Activated naive CD8-positive, alpha-beta T cell treated with anti-CD3 and anti-CD28 coated beads for 36 hours (primary cell): ENCODE results near the gene ZNF264. TPM values are rescaled to one million over a fixed set of nuclear protein-coding genes. Genes with fewer than 3 reads are reported as not detected.
"Not testable (repeated sequence)": the region's sequence is repeated elsewhere in the genome, so short reads cannot be mapped to it uniquely, and the experiment has no call there.

Source experiments
- DNase-seq: peaks from one replicate; pipeline ENCODE4 v3.0.0; 2021
- H3K27ac Mint-ChIP-seq: one replicate; pipeline ENCODE4 v1.8.0; 2022; ENCODE audit warnings: mild to moderate bottlenecking, moderate library complexity, mixed read lengths
- H3K27me3 Mint-ChIP-seq: one replicate; pipeline ENCODE4 v1.8.0; 2022; ENCODE audit warnings: mild to moderate bottlenecking, mixed read lengths
- H3K36me3 Mint-ChIP-seq: one replicate; pipeline ENCODE4 v1.8.0; 2021; ENCODE audit warnings: mild to moderate bottlenecking, mixed read lengths
- H3K4me1 Mint-ChIP-seq: one replicate; pipeline ENCODE4 v1.8.0; 2021; ENCODE audit warnings: mixed read lengths
- H3K4me3 Mint-ChIP-seq: one replicate; pipeline ENCODE4 v1.8.0; 2022; ENCODE audit warnings: mild to moderate bottlenecking, moderate library complexity, mixed read lengths
- H3K9me3 Mint-ChIP-seq: one replicate; pipeline ENCODE4 v1.8.0; 2022; ENCODE audit warnings: mixed read lengths
- total RNA-seq, 2 experiments: library from RNA; stranded (reverse); gene quantifications; one replicate each; pipeline ENCODE4 v1.2.3, GENCODE V29; 2021

The ZNF264 gene
- total RNA-seq, 2 experiments from 2014 or later, result 20.0 to 21.7 TPM

DNA sequence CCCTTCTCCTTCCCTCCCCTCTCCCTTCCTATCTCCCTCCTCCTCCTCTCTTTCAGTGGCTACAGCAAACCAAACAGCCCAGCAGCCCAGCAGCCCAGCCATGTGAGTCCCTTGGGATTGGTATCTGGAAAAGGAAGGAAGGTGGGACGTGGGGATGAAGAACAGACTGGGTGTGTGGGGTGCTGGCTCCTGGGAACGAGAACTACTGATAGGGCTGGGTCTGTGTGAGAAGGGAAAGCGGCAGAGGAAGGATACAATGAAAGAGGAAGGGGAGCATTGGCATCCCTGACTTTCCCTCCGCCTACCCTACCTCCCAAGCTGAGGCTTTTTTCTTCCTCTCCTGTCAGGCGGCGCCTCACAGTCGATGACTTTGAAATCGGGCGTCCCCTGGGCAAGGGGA, 40.4 kb downstream of the ZNF264 start:
- peaks cover 1% of the 10 kb centered on the region for H3K9me3 Mint-ChIP-seq
- DNase-seq, result no peak
- no peak overlapping the region for H3K4me3 Mint-ChIP-seq
- no peak overlapping the region for H3K27ac Mint-ChIP-seq
- H3K27me3 Mint-ChIP-seq, result no peaks in the 10 kb centered on the region
- H3K36me3 Mint-ChIP-seq, result no peaks in the 10 kb centered on the region
- H3K4me1 Mint-ChIP-seq, result no peaks in the 10 kb centered on the region

DNA sequence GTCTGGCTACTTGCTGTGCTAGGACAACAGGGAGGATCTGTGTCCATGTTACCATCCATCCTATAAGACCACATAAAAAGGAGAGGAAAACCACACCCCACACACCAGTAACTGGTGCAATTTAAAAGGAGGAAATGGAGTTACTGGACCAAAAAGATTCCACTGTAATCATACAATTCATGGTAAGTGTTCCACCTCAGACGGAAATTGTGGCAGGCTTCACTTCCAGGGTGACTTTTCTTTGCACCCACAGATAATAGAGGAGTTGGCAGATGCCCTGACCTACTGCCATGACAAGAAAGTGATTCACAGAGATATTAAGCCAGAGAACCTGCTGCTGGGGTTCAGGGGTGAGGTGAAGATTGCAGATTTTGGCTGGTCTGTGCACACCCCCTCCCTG, 41.9 kb downstream of the ZNF264 start:
- no peaks in the 10 kb centered on the region for H3K4me1 Mint-ChIP-seq
- H3K27me3 Mint-ChIP-seq, result no peaks in the 10 kb centered on the region
- H3K9me3 Mint-ChIP-seq, result no peaks in the 10 kb centered on the region
- DNase-seq, result no peak
- no peak overlapping the region for H3K27ac Mint-ChIP-seq
- no peak overlapping the region for H3K4me3 Mint-ChIP-seq
- H3K36me3 Mint-ChIP-seq, result no peaks in the 10 kb centered on the region

GRCh38 chr19:57239982-57240310, 48.6 kb downstream of the ZNF264 start:
- no peak for DNase-seq
- H3K27ac Mint-ChIP-seq, result peak overlapping the region; percentile 93
- peak overlapping the region; percentile 90 for H3K4me3 Mint-ChIP-seq
- H3K36me3 Mint-ChIP-seq, result peaks cover 16% of the 10 kb centered on the region
- peaks cover 26% of the 10 kb centered on the region for H3K4me1 Mint-ChIP-seq
- no peaks in the 10 kb centered on the region for H3K27me3 Mint-ChIP-seq
- H3K9me3 Mint-ChIP-seq, result peaks cover 3% of the 10 kb centered on the region

GRCh38 chr19:57240311-57241090, 49.2 kb downstream of the ZNF264 start, which contains the start of gene ZNF805:
Gene ZNF805 (plus strand): TSS chr19:57240632. CDS start chr19:57240892, 260 bp downstream.
- Mint-ChIP-seq H3K27ac (peak within 1 kb of the TSS; percentile 93), H3K4me1 (peaks cover 26% of the 10 kb centered on the region), H3K4me3 (peak within 1 kb of the TSS; percentile 90), H3K9me3 (peaks cover 3% of the 10 kb centered on the region), H3K27me3 (no peaks in the 10 kb centered on the region), H3K36me3 (peaks cover 20% of the 10 kb centered on the region)
- DNase-seq, result peak; percentile 93

GRCh38 chr19:57241176-57241575, 49.9 kb downstream of the ZNF264 start:
- no peak for DNase-seq
- peaks cover 21% of the 10 kb centered on the region for H3K36me3 Mint-ChIP-seq

GRCh38 chr19:57242821-57243220, 51.5 kb downstream of the ZNF264 start:
- Mint-ChIP-seq H3K4me1 (peaks cover 26% of the 10 kb centered on the region), H3K36me3 (peaks cover 37% of the 10 kb centered on the region), H3K27ac (no peak overlapping the region), H3K4me3 (no peak overlapping the region), H3K9me3 (peaks cover 3% of the 10 kb centered on the region), H3K27me3 (no peaks in the 10 kb centered on the region)
- DNase-seq, result no peak

More at GRCh38 chr19:57241176-57241575, 49.9 kb downstream of the ZNF264 start:
- Mint-ChIP-seq H3K4me1 (peaks cover 26% of the 10 kb centered on the region), H3K4me3 (peak overlapping the region; percentile 90), H3K9me3 (peaks cover 3% of the 10 kb centered on the region), H3K27ac (peak overlapping the region; percentile 93), H3K27me3 (no peaks in the 10 kb centered on the region)

GRCh38 chr19:57244513-57244912, 53.2 kb downstream of the ZNF264 start:
- Mint-ChIP-seq H3K4me3 (no peak overlapping the region), H3K36me3 (peaks cover 51% of the 10 kb centered on the region), H3K4me1 (peaks cover 26% of the 10 kb centered on the region), H3K27me3 (no peaks in the 10 kb centered on the region), H3K9me3 (peaks cover 3% of the 10 kb centered on the region), H3K27ac (no peak overlapping the region)
- DNase-seq, result no peak

- peaks cover 4% of the 10 kb centered on the region for H3K9me3 Mint-ChIP-seq
- no peak for DNase-seq
- H3K4me1 Mint-ChIP-seq, result peaks cover 24% of the 10 kb centered on the region
- H3K4me3 Mint-ChIP-seq, result no peak overlapping the region
- no peak overlapping the region for H3K27ac Mint-ChIP-seq
- peaks cover 51% of the 10 kb centered on the region for H3K36me3 Mint-ChIP-seq
- H3K27me3 Mint-ChIP-seq, result no peaks in the 10 kb centered on the region
Observed at GRCh38 chr19:57245066-57245465, 53.8 kb downstream of the ZNF264 start.

- peaks cover 21% of the 10 kb centered on the region for H3K4me1 Mint-ChIP-seq
Observed at GRCh38 chr19:57245959-57246358, 54.7 kb downstream of the ZNF264 start.

GRCh38 chr19:57248646-57249045, 57.3 kb downstream of the ZNF264 start:
- no peak overlapping the region for H3K4me3 Mint-ChIP-seq
- peaks cover 81% of the 10 kb centered on the region for H3K36me3 Mint-ChIP-seq
- peaks cover 26% of the 10 kb centered on the region for H3K9me3 Mint-ChIP-seq
- H3K4me1 Mint-ChIP-seq, result peaks cover 4% of the 10 kb centered on the region
- no peak overlapping the region for H3K27ac Mint-ChIP-seq
- DNase-seq, result no peak
- no peaks in the 10 kb centered on the region for H3K27me3 Mint-ChIP-seq

More at GRCh38 chr19:57245959-57246358, 54.7 kb downstream of the ZNF264 start:
- Mint-ChIP-seq H3K27me3 (no peaks in the 10 kb centered on the region), H3K9me3 (peaks cover 10% of the 10 kb centered on the region), H3K4me3 (no peak overlapping the region), H3K27ac (no peak overlapping the region), H3K36me3 (peaks cover 57% of the 10 kb centered on the region)
- DNase-seq, result no peak

DNA sequence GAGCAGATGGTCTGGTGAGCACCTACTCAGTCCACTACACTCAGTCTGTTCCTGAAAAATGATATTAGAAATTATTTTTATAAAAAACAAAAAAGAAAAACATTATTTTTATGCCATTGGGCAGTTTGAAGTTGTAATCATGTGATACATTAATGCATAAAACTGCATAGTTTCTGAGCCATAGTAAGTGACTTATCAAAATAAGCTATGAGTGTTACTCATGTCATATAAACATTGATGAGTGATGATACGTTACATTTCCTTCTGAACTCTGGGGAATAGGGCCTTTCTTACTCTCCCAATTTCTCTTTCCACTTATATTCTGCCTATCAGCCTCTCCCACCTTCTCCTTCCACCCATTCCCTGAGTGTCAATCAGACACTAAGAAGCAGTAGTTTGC, 58.0 kb downstream of the ZNF264 start:
- Mint-ChIP-seq H3K4me1 (peaks cover 1% of the 10 kb centered on the region), H3K36me3 (peaks cover 87% of the 10 kb centered on the region), H3K27me3 (no peaks in the 10 kb centered on the region), H3K4me3 (no peak overlapping the region), H3K9me3 (peaks cover 27% of the 10 kb centered on the region), H3K27ac (no peak overlapping the region)
- DNase-seq, result no peak

DNA sequence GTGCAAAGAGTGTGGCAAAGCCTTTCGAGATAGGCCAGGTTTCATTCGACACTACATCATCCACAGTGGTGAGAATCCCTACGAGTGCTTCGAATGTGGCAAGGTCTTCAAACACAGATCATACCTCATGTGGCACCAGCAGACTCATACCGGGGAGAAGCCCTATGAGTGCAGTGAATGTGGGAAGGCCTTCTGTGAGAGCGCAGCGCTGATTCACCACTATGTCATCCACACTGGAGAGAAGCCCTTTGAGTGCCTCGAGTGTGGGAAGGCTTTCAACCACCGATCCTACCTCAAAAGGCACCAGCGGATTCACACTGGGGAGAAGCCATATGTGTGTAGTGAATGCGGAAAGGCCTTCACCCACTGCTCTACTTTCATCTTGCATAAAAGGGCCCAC, 62.5 kb downstream of the ZNF264 start:
- peaks cover 81% of the 10 kb centered on the region for H3K36me3 Mint-ChIP-seq
- H3K27me3 Mint-ChIP-seq, DNase-seq, H3K27ac Mint-ChIP-seq, H3K4me1 Mint-ChIP-seq, H3K4me3 Mint-ChIP-seq: not testable (repeated sequence)
- H3K9me3 Mint-ChIP-seq, result peaks cover 39% of the 10 kb centered on the region

DNA sequence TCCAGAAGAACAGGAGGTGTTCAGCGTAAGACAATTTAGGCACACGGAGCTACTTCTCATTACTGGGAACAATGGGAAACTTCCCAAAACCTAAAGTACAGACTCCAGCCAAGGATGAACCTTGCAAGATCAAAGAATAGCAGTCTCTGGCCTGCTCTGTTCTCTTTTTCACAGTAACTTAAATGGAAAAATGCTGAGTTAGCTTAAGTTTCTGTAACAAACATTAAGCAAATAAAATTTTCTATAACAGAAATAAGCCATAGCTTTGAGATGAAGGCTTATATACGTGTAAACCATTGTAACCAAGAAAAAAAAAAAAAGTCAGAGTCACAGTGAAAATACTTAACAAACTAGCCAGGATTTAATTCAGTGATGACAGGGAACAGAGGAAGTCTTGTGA, 70.7 kb downstream of the ZNF264 start:
- Mint-ChIP-seq H3K9me3 (peaks cover 33% of the 10 kb centered on the region), H3K27ac (no peak overlapping the region), H3K36me3 (peaks cover 69% of the 10 kb centered on the region), H3K27me3 (no peaks in the 10 kb centered on the region), H3K4me3 (no peak overlapping the region), H3K4me1 (no peaks in the 10 kb centered on the region)
- no peak for DNase-seq

DNA sequence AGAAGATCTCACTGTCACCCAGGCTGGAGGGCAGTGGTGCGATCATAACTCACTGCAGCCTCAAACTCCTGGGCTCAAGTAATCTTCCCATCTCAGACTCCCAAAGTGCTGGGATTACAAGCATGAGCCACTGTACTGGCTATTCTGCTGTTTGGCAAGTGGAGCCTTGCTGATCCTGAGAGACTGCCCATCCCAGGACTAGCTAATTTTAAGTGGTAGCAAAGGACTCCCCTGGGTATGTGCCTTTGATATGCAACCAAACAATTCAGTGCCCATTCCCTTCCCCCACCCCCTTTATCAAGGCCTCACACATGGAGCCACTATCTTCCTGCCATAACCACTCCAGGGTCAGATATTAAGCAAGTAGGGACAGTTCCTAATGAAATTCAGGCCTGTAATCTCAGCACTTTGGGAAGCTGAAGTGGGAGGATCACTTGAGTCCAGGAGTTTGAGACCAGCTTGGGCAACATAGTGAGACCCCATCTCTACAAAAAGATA, 72.0 kb downstream of the ZNF264 start:
- peaks cover 68% of the 10 kb centered on the region for H3K36me3 Mint-ChIP-seq
- DNase-seq, result no peak
- no peak overlapping the region for H3K4me3 Mint-ChIP-seq
- H3K4me1 Mint-ChIP-seq, result no peaks in the 10 kb centered on the region
- H3K27ac Mint-ChIP-seq, result no peak overlapping the region
- H3K9me3 Mint-ChIP-seq, result peaks cover 30% of the 10 kb centered on the region
- no peaks in the 10 kb centered on the region for H3K27me3 Mint-ChIP-seq

GRCh38 chr19:57267291-57267690, 76.0 kb downstream of the ZNF264 start:
- Mint-ChIP-seq H3K4me1 (peaks cover 4% of the 10 kb centered on the region), H3K27ac (no peak overlapping the region), H3K27me3 (no peaks in the 10 kb centered on the region), H3K36me3 (peaks cover 53% of the 10 kb centered on the region), H3K4me3 (no peak overlapping the region), H3K9me3 (peaks cover 3% of the 10 kb centered on the region)
- DNase-seq, result no peak
